ENCODE measurements around the gene ALDH6A1. TPM values are rescaled to one million over a fixed set of nuclear protein-coding genes. Genes with fewer than 3 reads are reported as not detected.

ALDH6A1 gene
- total and polyA plus RNA-seq, 2 of the 8 experiments (the other 6 are each of a cell fraction or from before 2014, with no cell fraction given), result 12.1 to 28.7 TPM

DNA sequence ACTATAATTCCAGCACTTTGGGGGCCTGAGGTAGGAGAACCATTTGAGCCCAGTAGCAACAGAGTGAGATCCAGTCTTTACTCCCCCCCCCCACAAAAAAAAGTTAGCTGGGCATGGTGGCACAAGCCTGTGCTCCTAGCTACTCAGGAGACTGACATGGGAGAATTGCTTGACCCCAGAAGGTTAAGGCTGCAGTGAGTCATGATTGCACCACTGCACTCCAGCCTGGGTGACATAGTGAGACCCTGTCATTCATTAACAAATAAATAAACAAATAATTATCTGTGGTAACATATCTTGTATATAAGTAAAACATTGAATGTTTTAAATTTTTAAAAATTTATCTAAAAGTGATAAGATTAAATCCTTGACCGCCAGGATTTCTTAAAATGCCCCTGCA, 70.0 kb downstream of the ALDH6A1 start:
- ChIA-PET CTCF (ENCODE audit: partially characterized antibody) (interaction anchor here (0.7 kb wide), 1 partner anchor 733 kb away, joined by 3 read pairs; no protein-coding TSS in a partner anchor), POLR2A (ENCODE audit: partially characterized antibody) (interaction anchor here (0.6 kb wide), 1 partner anchor 19 kb away, joined by 5 read pairs; no protein-coding TSS in a partner anchor)
- FAIRE-seq (no peak), DNase-seq (ENCODE audit: low read depth in 1 of 2, low spot score in 2 of 2) (no peak)
- Histone ChIP-seq H3K23ac (ENCODE audit: insufficient read length) (no peak overlapping the region), H2BK120ac (replicated peaks; ENCODE audit: low read depth, low read length) (no peak overlapping the region), H2AFZ (ENCODE audit: low read length) (no peak overlapping the region), H3K4me2 (ENCODE audit: insufficient read depth in 1 of 2, low read depth in 2 of 2, low read length in 2 of 2) (no peak overlapping the region), H3K27me3 (replicated peaks in 1 of 4; ENCODE audit: control insufficient read depth in 3 of 4, extremely low read depth in 1 of 4, insufficient read depth in 3 of 4, low read length in 3 of 4) (no peaks in the 10 kb centered on the region), H2BK20ac (ENCODE audit: low read length) (no peak overlapping the region), H4K20me1 (replicated peaks in 1 of 2; ENCODE audit: control insufficient read depth in 1 of 2, insufficient read depth in 2 of 2, low read length in 2 of 2) (no peaks in the 10 kb centered on the region), H3K14ac (ENCODE audit: insufficient read length) (no peak overlapping the region), H3K4me1 (replicated peaks in 1 of 4; ENCODE audit: control insufficient read depth in 3 of 4, insufficient read depth in 4 of 4, low read length in 3 of 4) (no peaks in the 10 kb centered on the region), H4K91ac (replicated peaks; ENCODE audit: insufficient read length, low read length) (no peak overlapping the region), H3K36me3 (ENCODE audit: control insufficient read depth in 2 of 4, insufficient read depth in 4 of 4, low read length in 3 of 4) (peaks cover 0 to 3% (median 1%) of the 10 kb centered on the region in 4 experiments; a peak in 3 of 8 replicates), H2BK15ac (ENCODE audit: low read length) (no peak overlapping the region), H2BK12ac (ENCODE audit: low read depth, low read length) (no peak overlapping the region), H3K27ac (ENCODE audit: low read depth, low read length) (no peak overlapping the region), H3K4ac (replicated peaks; ENCODE audit: insufficient read length, low read depth, low read length) (no peak overlapping the region), H3K56ac (replicated peaks; ENCODE audit: insufficient read length, low read depth, low read length) (no peak overlapping the region), H3K18ac (ENCODE audit: extremely low read depth, low read length) (no peak overlapping the region), H3K79me1 (ENCODE audit: low read depth, low read length) (no peaks in the 10 kb centered on the region), H3K23me2 (ENCODE audit: low read depth, low read length) (peaks cover 8% of the 10 kb centered on the region; the same call in 1 of the 2 replicates), H3K9ac (replicated peaks in 1 of 4; ENCODE audit: extremely low read depth in 1 of 4, low read depth in 3 of 4, low read length in 3 of 4) (no peak overlapping the region), H3K4me3 (ENCODE audit: extremely low read depth in 1 of 4, insufficient read depth in 2 of 4, low read depth in 3 of 4, low read length in 4 of 4) (no peak overlapping the region), H2BK5ac (ENCODE audit: low read depth, low read length) (no peak overlapping the region), H4K5ac (ENCODE audit: insufficient read length, low read depth, low read length) (no peak overlapping the region), H2AK5ac (ENCODE audit: low read depth, low read length) (no peak overlapping the region), H3K79me2 (ENCODE audit: control insufficient read depth in 1 of 2, insufficient read depth in 2 of 2, low read length in 2 of 2) (no peaks in the 10 kb centered on the region), H4K8ac (ENCODE audit: extremely low read depth, insufficient read depth, low read length) (no peak overlapping the region), H3K9me3 (ENCODE audit: insufficient read depth in 2 of 2, low read depth in 1 of 2, low read length in 1 of 2) (no peaks in the 10 kb centered on the region)
- 91% methylated on average over 1 of the region's 1 CpG; no CpG with 5 or more reads in 1 of the 2 experiments for WGBS, 2 experiments (ENCODE audit: extremely low coverage in 1 of 2, insufficient coverage in 1 of 2, insufficient read length in 1 of 2, insufficient replicate concordance in 2 of 2, low coverage in 1 of 2, low lambda C conversion rate in 2 of 2, missing lambda C conversion rate in 1 of 2)
- no peak for TF ChIP-seq JUN (IDR thresholded peaks at IDR 0.05; ENCODE audit: low read depth, low read length)
- TF ChIP-seq POLR2AphosphoS5 (IDR thresholded peaks at IDR 0.05; ENCODE audit: low read depth, low read length), result no peak
- no peak for TF ChIP-seq USF2 (IDR thresholded peaks at IDR 0.05; ENCODE audit: low read length)
- TF ChIP-seq CHD2 (IDR thresholded peaks at IDR 0.05; ENCODE audit: low read length), result no peak
- no peak for TF ChIP-seq POU5F1 (IDR thresholded peaks at IDR 0.05; ENCODE audit: low read depth, low read length)
- TF ChIP-seq BACH1 (IDR thresholded peaks at IDR 0.05; ENCODE audit: low read length), result no peak
- TF ChIP-seq CTBP2 (IDR thresholded peaks at IDR 0.05; ENCODE audit: borderline replicate concordance, insufficient read depth, insufficient read length, low read length), result no peak
- TF ChIP-seq EGR1 (IDR thresholded peaks at IDR 0.05; ENCODE audit: borderline replicate concordance, low read depth, low read length), result no peak
- no peak for TF ChIP-seq SP4 (IDR thresholded peaks at IDR 0.05; ENCODE audit: low read length)
- no peak for TF ChIP-seq SP2 (IDR thresholded peaks at IDR 0.05; ENCODE audit: low read length)
- TF ChIP-seq TAF1 (IDR thresholded peaks at IDR 0.05; ENCODE audit: low read depth, low read length), result no peak
- no peak for TF ChIP-seq NANOG (IDR thresholded peaks at IDR 0.05; ENCODE audit: insufficient read depth, low read depth, low read length, poor library complexity, severe bottlenecking)
- no peak for TF ChIP-seq SAP30 (IDR thresholded peaks at IDR 0.05; ENCODE audit: insufficient read depth, insufficient replicate concordance, low read length)
- no peak for TF ChIP-seq RAD21 (IDR thresholded peaks at IDR 0.05 in 1 of 2, conservative IDR thresholded peaks at IDR 0.05 in 1 of 2; ENCODE audit: low read depth in 2 of 2, low read length in 2 of 2)
